ENCODE measurements around the gene EVA1C. TPM values are rescaled to one million over a fixed set of nuclear protein-coding genes. Genes with fewer than 3 reads are reported as not detected.
"Not testable (repeated sequence)": the region's sequence is repeated elsewhere in the genome, so short reads cannot be mapped to it uniquely, and the experiment has no call there.

EVA1C gene
- total RNA-seq (2012; rRNA removed) = 5.9 and 7.6 TPM in 2 replicates

GRCh38 chr21:32412162-32413014 is at the start of gene EVA1C:
EVA1C (plus strand) TSS chr21:32412706; CDS start chr21:32412854, 148 bp downstream.
- peaks cover 40% of the 10 kb centered on the region for H3K4me1 ChIP-seq (ENCODE audit: control insufficient read depth, insufficient read depth, low read length)
- peak within 1 kb of the TSS; percentile 99 for H3K4me2 ChIP-seq (ENCODE audit: low read length)
- no peaks in the 10 kb centered on the region for H3K9me3 ChIP-seq (replicated peaks; ENCODE audit: low read length)
- H3K4me3 ChIP-seq (ENCODE audit: low read length) = peak within 1 kb of the TSS; percentile 89
- no peaks in the 10 kb centered on the region for H3K27me3 ChIP-seq (ENCODE audit: control insufficient read depth, insufficient read depth, low read length)
- peak within 1 kb of the TSS; percentile 96 for H3K9ac ChIP-seq (ENCODE audit: low read depth, low read length)
- H3K36me3 ChIP-seq (ENCODE audit: insufficient read depth, low read length) = no peaks in the 10 kb centered on the region

GRCh38 chr21:32364387-32364786 is 48.1 kb upstream of the EVA1C start:
- H3K4me2 ChIP-seq (ENCODE audit: low read length) = no peak overlapping the region
- H3K4me1 ChIP-seq (ENCODE audit: control insufficient read depth, insufficient read depth, low read length) = peaks cover 3% of the 10 kb centered on the region
- no peak overlapping the region for H3K9ac ChIP-seq (ENCODE audit: low read depth, low read length)
- H3K36me3 ChIP-seq (ENCODE audit: insufficient read depth, low read length) = peaks cover 87% of the 10 kb centered on the region
- no peaks in the 10 kb centered on the region for H3K9me3 ChIP-seq (replicated peaks; ENCODE audit: low read length)
- no peaks in the 10 kb centered on the region for H3K27me3 ChIP-seq (ENCODE audit: control insufficient read depth, insufficient read depth, low read length)
- H3K4me3 ChIP-seq (ENCODE audit: low read length) = no peak overlapping the region

GRCh38 chr21:32364796-32365195 is 47.7 kb upstream of the EVA1C start:
- H3K9me3 ChIP-seq (replicated peaks; ENCODE audit: low read length) = no peaks in the 10 kb centered on the region
- no peaks in the 10 kb centered on the region for H3K27me3 ChIP-seq (ENCODE audit: control insufficient read depth, insufficient read depth, low read length)
- no peak overlapping the region for H3K4me3 ChIP-seq (ENCODE audit: low read length)
- H3K4me2 ChIP-seq (ENCODE audit: low read length) = no peak overlapping the region
- no peaks in the 10 kb centered on the region for H3K4me1 ChIP-seq (ENCODE audit: control insufficient read depth, insufficient read depth, low read length)
- peaks cover 87% of the 10 kb centered on the region for H3K36me3 ChIP-seq (ENCODE audit: insufficient read depth, low read length)
- H3K9ac ChIP-seq (ENCODE audit: low read depth, low read length) = no peak overlapping the region

- Histone ChIP-seq H3K9me3 (replicated peaks; ENCODE audit: low read length) (no peaks in the 10 kb centered on the region), H3K27me3 (ENCODE audit: control insufficient read depth, insufficient read depth, low read length) (no peaks in the 10 kb centered on the region), H3K9ac (ENCODE audit: low read depth, low read length) (no peak overlapping the region), H3K36me3 (ENCODE audit: insufficient read depth, low read length) (peaks cover 86% of the 10 kb centered on the region), H3K4me3 (ENCODE audit: low read length) (no peak overlapping the region), H3K4me2 (ENCODE audit: low read length) (no peak overlapping the region), H3K4me1 (ENCODE audit: control insufficient read depth, insufficient read depth, low read length) (peaks cover 6% of the 10 kb centered on the region)
Observed at GRCh38 chr21:32366191-32366590, 46.3 kb upstream of the EVA1C start.

- Histone ChIP-seq H3K36me3 (ENCODE audit: insufficient read depth, low read length) (peaks cover 80% of the 10 kb centered on the region), H3K4me2 (ENCODE audit: low read length) (no peak overlapping the region), H3K27me3 (ENCODE audit: control insufficient read depth, insufficient read depth, low read length) (no peaks in the 10 kb centered on the region), H3K4me3 (ENCODE audit: low read length) (no peak overlapping the region), H3K9ac (ENCODE audit: low read depth, low read length) (no peak overlapping the region), H3K9me3 (replicated peaks; ENCODE audit: low read length) (no peaks in the 10 kb centered on the region), H3K4me1 (ENCODE audit: control insufficient read depth, insufficient read depth, low read length) (peaks cover 15% of the 10 kb centered on the region)
Observed at GRCh38 chr21:32367158-32367557, 45.3 kb upstream of the EVA1C start.

GRCh38 chr21:32368386-32368785 is 44.1 kb upstream of the EVA1C start:
- no peak overlapping the region for H3K4me3 ChIP-seq (ENCODE audit: low read length)
- no peak overlapping the region for H3K4me2 ChIP-seq (ENCODE audit: low read length)
- H3K27me3 ChIP-seq (ENCODE audit: control insufficient read depth, insufficient read depth, low read length) = no peaks in the 10 kb centered on the region
- peaks cover 24% of the 10 kb centered on the region for H3K4me1 ChIP-seq (ENCODE audit: control insufficient read depth, insufficient read depth, low read length)
- no peaks in the 10 kb centered on the region for H3K9me3 ChIP-seq (replicated peaks; ENCODE audit: low read length)
- H3K9ac ChIP-seq (ENCODE audit: low read depth, low read length) = no peak overlapping the region
- H3K36me3 ChIP-seq (ENCODE audit: insufficient read depth, low read length) = peaks cover 73% of the 10 kb centered on the region

- H3K36me3 ChIP-seq (ENCODE audit: insufficient read depth, low read length) = peaks cover 69% of the 10 kb centered on the region
- H3K27me3 ChIP-seq (ENCODE audit: control insufficient read depth, insufficient read depth, low read length); H3K9me3 ChIP-seq (replicated peaks; ENCODE audit: low read length); H3K4me3 ChIP-seq (ENCODE audit: low read length); H3K9ac ChIP-seq (ENCODE audit: low read depth, low read length); H3K4me2 ChIP-seq (ENCODE audit: low read length): not testable (repeated sequence)
- peaks cover 24% of the 10 kb centered on the region for H3K4me1 ChIP-seq (ENCODE audit: control insufficient read depth, insufficient read depth, low read length)
Observed at GRCh38 chr21:32368961-32369360, 43.5 kb upstream of the EVA1C start.

GRCh38 chr21:32370998-32371766 is 41.3 kb upstream of the EVA1C start:
- Histone ChIP-seq H3K4me1 (ENCODE audit: control insufficient read depth, insufficient read depth, low read length) (peaks cover 24% of the 10 kb centered on the region), H3K9ac (ENCODE audit: low read depth, low read length) (peak overlapping the region; percentile 61), H3K36me3 (ENCODE audit: insufficient read depth, low read length) (peaks cover 64% of the 10 kb centered on the region), H3K9me3 (replicated peaks; ENCODE audit: low read length) (no peaks in the 10 kb centered on the region), H3K27me3 (ENCODE audit: control insufficient read depth, insufficient read depth, low read length) (no peaks in the 10 kb centered on the region), H3K4me2 (ENCODE audit: low read length) (peak overlapping the region; percentile 37), H3K4me3 (ENCODE audit: low read length) (no peak overlapping the region)

- peaks cover 62% of the 10 kb centered on the region for H3K36me3 ChIP-seq (ENCODE audit: insufficient read depth, low read length)
- no peaks in the 10 kb centered on the region for H3K9me3 ChIP-seq (replicated peaks; ENCODE audit: low read length)
- H3K4me2 ChIP-seq (ENCODE audit: low read length) = peak overlapping the region; percentile 70
- no peak overlapping the region for H3K4me3 ChIP-seq (ENCODE audit: low read length)
- H3K4me1 ChIP-seq (ENCODE audit: control insufficient read depth, insufficient read depth, low read length) = peaks cover 24% of the 10 kb centered on the region
- no peaks in the 10 kb centered on the region for H3K27me3 ChIP-seq (ENCODE audit: control insufficient read depth, insufficient read depth, low read length)
- H3K9ac ChIP-seq (ENCODE audit: low read depth, low read length) = peak overlapping the region; percentile 61
Observed at GRCh38 chr21:32371913-32372314, 40.6 kb upstream of the EVA1C start.

GRCh38 chr21:32372755-32373154 is 39.8 kb upstream of the EVA1C start:
- no peak overlapping the region for H3K4me3 ChIP-seq (ENCODE audit: low read length)

GRCh38 chr21:32377506-32377905 is 35.0 kb upstream of the EVA1C start:
- Histone ChIP-seq H3K4me2 (ENCODE audit: low read length) (no peak overlapping the region), H3K4me1 (ENCODE audit: control insufficient read depth, insufficient read depth, low read length) (peaks cover 45% of the 10 kb centered on the region), H3K4me3 (ENCODE audit: low read length) (no peak overlapping the region), H3K9ac (ENCODE audit: low read depth, low read length) (no peak overlapping the region), H3K36me3 (ENCODE audit: insufficient read depth, low read length) (peaks cover 61% of the 10 kb centered on the region), H3K9me3 (replicated peaks; ENCODE audit: low read length) (no peaks in the 10 kb centered on the region), H3K27me3 (ENCODE audit: control insufficient read depth, insufficient read depth, low read length) (no peaks in the 10 kb centered on the region)

More at GRCh38 chr21:32372755-32373154, 39.8 kb upstream of the EVA1C start:
- Histone ChIP-seq H3K4me1 (ENCODE audit: control insufficient read depth, insufficient read depth, low read length) (peaks cover 24% of the 10 kb centered on the region), H3K9me3 (replicated peaks; ENCODE audit: low read length) (no peaks in the 10 kb centered on the region), H3K9ac (ENCODE audit: low read depth, low read length) (peak overlapping the region; percentile 4), H3K36me3 (ENCODE audit: insufficient read depth, low read length) (peaks cover 62% of the 10 kb centered on the region), H3K4me2 (ENCODE audit: low read length) (no peak overlapping the region), H3K27me3 (ENCODE audit: control insufficient read depth, insufficient read depth, low read length) (no peaks in the 10 kb centered on the region)

Measured in skeletal muscle satellite cell (primary cell).